Stimulated activated CD8-positive, alpha-beta memory T cell treated with anti-CD3 and anti-CD28 coated beads, Interleukin-12 subunit alpha, Interleukin-12 subunit beta, amount 100 ng/mL, for 1 hour (primary cell): Measurements from ENCODE around the gene ICAM2.
A peak's percentile ranks its signal among the peaks of the same experiment; 100 is the strongest.
"Not testable (repeated sequence)": the region's sequence is repeated elsewhere in the genome, so short reads cannot be mapped to it uniquely, and the experiment has no call there.

Experiments
- DNase-seq: peaks from one replicate; pipeline ENCODE4 v3.0.0-alpha.2; 2020; ENCODE audit warnings: low read depth

Gene ICAM2

GRCh38 chr17:64042700-64043485 lies 22.5 kb upstream of the ICAM2 start:
- no peak for DNase-seq

GRCh38 chr17:64041912-64042311 lies 21.5 kb upstream of the ICAM2 start:
- no peak for DNase-seq

- DNase-seq: no peak
Measured at GRCh38 chr17:64040206-64040605, 19.8 kb upstream of the ICAM2 start.

- no peak for DNase-seq
Measured at GRCh38 chr17:64039106-64039400, 18.6 kb upstream of the ICAM2 start.

DNA sequence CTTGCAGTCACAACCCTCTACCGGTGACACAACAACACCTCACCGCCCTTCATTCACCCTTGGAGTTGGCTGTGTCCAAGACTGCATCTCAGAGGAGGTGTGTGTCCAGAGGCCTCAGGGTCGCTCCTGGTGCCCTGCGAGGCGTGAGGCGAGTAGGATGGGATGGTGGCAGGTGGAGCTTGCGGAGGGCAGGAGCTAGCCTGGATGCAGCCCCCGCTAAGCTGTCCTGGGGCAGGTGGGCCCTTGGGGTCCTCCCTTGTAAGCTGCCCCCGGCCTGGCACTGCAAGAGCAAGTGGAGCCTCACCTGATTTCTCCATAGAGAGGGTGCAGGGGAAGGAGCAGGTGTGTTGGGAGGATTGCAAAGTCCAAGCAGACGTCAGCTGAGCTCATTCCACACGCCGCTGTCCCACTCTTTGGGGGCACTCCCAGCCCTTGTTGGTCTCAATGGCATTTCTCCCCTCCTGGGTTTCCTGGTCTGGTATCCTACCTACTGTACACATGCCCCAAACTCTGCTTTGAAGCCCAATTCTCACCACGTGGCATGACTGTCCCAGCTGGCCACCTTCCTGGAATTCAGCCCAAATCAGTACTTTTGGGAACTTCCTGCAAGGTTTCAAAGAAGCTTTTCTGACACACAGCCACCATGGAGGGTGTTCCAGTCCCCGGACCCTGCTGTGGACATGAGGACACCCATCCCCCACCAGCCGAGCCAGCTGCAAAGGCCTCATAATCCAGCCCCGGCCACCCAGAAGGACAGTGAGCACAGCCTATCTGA lies 18.1 kb upstream of the ICAM2 start:
- DNase-seq: no peak

DNA sequence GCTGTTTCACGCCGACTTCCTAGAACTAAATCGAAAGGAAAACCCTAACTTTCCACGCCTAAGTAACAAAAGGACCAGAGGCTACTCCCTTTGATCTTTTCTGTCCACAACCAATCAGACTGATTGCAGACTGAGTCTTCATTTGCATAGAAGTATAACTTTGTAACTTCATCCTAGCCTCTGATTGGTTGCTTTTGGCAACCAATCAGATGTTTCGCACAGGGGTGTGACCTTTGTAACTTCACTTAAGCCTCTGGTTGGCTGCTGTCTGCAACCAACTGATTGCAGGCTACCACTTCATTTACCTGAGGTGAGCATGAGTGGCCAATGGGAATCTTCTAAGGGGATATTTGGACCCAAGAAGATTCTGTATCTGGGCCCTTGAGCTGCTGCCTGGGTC lies 17.4 kb upstream of the ICAM2 start:
- no peak for DNase-seq

DNA sequence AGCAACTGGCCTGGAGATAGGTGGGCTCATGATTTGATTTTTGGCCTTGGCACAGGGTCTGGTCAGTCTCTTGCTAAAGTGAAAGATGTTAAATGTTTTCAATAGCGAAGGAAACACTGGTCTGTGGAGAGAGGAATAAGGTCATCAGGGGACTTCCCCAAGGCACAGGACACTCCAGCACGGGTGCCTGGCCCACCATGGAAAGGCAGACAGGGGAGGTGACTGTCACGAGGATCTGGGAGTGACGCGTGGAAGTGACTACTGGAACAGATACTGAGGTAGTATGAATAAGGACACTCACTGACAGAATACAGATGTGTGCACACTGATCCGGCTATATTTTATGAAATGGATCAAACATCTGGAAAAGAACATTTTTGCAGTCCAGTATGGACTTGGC lies 16.7 kb upstream of the ICAM2 start:
- no peak for DNase-seq

DNA sequence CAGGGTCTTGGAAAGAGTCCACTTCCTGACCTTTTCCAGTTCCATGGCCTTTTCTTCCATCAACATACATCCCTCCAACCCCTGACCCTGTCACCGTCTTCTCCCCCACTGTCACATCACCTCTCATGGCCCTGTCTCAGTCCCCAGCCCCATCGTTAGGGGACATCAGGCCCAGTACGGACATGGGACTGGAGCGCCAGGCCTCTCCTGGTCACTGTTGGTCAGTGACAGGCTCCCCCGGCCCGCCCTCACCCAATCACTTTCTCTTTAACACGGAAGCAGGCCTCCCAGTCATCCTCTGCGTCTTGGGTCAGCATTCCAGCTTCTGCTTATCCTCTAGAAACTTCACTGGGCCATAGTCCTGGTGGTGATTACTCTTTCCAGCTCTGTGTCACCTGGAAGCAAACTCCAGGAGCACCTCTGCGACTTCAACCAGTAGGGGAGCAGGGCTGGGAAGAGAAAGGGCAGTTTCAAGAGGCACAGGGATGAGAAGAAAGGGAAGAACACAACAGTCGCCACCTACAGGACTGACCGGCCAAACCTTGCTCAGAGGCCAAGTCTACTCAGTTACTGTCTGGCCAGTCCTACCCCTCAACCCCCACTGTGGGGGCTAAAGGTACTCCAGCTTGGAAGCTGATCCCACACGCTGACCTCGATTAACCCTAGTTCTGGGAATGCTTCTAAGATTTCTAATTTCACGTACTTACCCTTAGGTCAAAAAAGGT lies 15.9 kb upstream of the ICAM2 start:
- DNase-seq: no peak

GRCh38 chr17:64032081-64032480 lies 11.6 kb upstream of the ICAM2 start:
- no peak for DNase-seq

DNA sequence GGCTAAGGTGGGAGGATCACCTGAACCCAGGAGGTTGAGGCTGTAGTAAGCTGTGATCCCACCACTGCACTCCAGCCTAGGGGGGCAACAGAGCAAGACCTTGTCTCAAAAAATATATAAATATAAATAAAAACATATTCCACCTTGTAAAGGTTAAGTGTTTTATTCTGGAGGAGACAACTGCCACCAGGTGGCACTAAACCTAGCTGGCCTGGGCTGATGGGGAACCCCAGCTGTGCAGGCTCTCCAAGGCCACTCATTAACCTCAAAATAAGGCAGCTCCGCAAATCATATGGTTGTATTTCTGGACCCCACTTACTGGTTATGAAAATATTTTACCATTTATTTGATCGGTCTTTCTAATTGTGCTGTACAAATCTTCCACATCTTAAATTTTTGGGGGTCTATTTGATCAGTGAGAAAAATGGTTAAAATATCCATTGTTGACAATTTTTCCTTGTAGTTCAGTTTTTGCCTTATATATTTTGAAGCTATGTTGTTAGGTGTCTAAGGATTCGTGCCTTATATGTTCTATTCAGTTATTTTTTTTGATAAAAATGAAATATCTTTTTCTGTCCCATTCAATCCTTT lies 8.5 kb upstream of the ICAM2 start:
- peak; percentile 69 for DNase-seq

- peak; percentile 78 for DNase-seq
Measured at GRCh38 chr17:64025732-64026294, 5.4 kb upstream of the ICAM2 start.

- DNase-seq: peak; percentile 30
Measured at GRCh38 chr17:64024781-64025731, 4.6 kb upstream of the ICAM2 start.

GRCh38 chr17:64024215-64024654 lies 3.8 kb upstream of the ICAM2 start:
- DNase-seq: no peak

GRCh38 chr17:64022611-64023063 lies 2.2 kb upstream of the ICAM2 start:
- DNase-seq: no peak

GRCh38 chr17:64019551-64019961 lies 877 bp downstream of the ICAM2 start:
- DNase-seq: not testable (repeated sequence)

DNA sequence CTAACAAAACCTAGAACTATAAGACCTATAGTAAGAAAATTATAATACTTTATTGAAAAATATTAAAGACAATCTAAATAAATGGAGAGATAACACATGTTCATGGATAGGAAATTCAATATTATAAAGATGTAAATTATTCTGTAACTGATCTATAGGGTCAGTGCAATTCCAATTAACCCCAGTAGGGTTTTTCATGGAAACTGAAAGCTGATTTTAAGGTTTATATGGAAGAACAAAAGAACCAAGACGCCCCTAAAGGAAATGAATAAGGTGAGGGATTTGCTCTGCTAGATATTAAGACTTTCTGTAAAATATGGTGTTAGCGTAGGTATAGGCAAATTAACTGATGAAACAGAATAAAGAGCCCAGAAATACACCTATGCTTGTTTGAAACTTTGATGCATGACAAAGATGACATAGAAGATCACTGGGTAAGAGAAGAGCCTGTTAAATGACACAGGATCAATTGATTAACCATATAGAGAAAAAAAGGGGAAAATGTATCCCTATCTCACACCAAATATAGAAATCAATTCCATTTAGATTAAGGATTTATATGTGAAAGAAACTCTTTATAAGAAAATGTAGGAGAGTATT lies 3.0 kb downstream of the ICAM2 start:
- DNase-seq: no peak

DNA sequence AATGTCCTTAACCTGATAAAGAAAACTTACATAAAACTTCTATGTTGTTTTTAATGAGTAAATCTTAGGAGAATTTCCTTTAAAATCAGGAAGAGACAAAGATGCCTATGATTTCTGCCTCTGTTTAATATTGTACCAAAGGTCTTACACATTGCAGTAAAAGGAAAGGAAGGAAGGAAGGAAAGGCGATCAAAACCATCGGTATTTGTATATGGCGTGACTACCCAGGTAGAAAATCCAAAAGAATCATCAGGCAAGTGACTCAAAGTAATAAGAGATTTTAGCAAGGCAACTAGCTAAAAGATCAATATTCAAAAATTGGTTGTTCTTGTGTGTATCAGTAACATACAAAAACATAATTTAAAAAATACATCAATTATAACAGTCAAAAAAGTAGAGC lies 3.5 kb downstream of the ICAM2 start:
- DNase-seq: no peak

- no peak for DNase-seq
Measured at GRCh38 chr17:64016231-64016784, 4.1 kb downstream of the ICAM2 start.

- DNase-seq: no peak
Measured at GRCh38 chr17:64015447-64015846, 5.0 kb downstream of the ICAM2 start.
